HT-29 (cell line): ENCODE data around the gene POP5. TPM values are rescaled to one million over a fixed set of nuclear protein-coding genes. Genes with fewer than 3 reads are reported as not detected.
"Not testable (repeated sequence)": the region's sequence is repeated elsewhere in the genome, so short reads cannot be mapped to it uniquely, and the experiment has no call there.

ENCODE experiments used
- DNase-seq: peaks from one replicate; pipeline ENCODE4 v3.0.0-alpha.2; 2015; ENCODE audit warnings: low spot score
- total RNA-seq: library from RNA; depleted of rRNA; stranded (reverse); fragments of >200 nt; shearing (Covaris generic); gene quantifications from 2 replicates; pipeline ENCODE4 v1.2.3, GENCODE V29; 2014; rRNA removed

Gene POP5, protein sequence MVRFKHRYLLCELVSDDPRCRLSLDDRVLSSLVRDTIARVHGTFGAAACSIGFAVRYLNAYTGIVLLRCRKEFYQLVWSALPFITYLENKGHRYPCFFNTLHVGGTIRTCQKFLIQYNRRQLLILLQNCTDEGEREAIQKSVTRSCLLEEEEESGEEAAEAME
- 61.5 and 70.9 TPM in 2 replicates for total RNA-seq

- DNase-seq: peak; percentile 99
These were observed at the start of gene POP5 for GRCh38 chr12:120580787-120581723. TSS of gene POP5 (minus strand) at chr12:120581402. CDS start at chr12:120581362, 40 bp downstream.

- DNase-seq: no peak
These were observed 49.1 kb upstream of the POP5 start for GRCh38 chr12:120630104-120630892.

- DNase-seq: peak; percentile 37
These were observed 47.7 kb upstream of the POP5 start for GRCh38 chr12:120628919-120629318.

GRCh38 chr12:120625557-120626419 is 44.6 kb upstream of the POP5 start:
- DNase-seq: no peak

DNA sequence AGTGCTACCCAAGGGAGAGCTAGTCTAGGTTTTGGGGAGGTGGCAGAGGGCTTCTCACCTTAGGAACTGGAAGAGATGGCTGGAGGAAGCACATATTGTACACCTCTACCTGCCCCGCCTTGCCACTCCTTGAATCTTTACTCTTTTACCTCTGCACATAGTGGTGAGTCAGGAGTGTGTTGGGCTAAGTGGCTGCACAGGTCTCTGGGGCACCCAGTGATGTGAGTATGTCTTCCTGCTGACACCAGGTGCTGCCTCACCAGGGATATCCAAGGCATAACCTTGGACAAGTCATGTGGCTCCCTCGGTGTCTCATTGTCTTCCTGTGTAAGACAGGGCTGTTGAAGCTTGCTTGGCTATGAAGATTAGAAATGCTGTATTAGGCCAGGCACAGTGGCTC is 39.4 kb upstream of the POP5 start:
- DNase-seq: peak; percentile 54

DNA sequence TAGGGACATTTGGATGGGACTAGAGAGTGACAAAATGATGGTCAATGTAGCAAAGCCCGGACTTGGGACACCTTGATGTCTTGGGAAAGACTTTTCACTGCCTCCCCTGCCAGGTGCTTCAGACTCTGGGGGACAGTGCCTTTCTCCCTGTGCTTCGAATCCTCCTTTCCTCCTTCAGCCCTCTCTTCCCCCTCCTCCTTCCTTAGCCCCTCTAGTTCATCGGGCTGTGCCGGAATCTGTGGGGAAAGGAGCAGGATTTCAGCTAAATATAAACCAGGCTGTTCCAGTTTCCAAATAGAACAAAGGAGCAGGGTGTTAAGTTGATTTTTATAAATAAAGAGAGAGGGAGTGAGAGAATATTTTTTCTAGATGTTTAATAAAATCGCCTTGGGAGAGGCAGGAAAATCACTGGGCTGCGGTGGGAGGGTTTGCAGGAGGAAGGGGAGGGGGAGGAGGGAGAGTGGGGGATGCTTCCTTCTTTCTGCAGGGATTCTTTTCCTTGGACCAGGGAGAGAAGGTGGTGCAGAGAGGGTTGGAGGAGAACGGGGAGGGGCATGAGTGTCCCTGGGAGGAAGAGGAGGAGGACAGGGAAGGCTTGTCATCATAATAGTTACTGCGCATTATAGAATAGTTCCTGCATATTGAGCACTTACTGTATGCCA is 37.9 kb upstream of the POP5 start:
- DNase-seq: no peak

DNA sequence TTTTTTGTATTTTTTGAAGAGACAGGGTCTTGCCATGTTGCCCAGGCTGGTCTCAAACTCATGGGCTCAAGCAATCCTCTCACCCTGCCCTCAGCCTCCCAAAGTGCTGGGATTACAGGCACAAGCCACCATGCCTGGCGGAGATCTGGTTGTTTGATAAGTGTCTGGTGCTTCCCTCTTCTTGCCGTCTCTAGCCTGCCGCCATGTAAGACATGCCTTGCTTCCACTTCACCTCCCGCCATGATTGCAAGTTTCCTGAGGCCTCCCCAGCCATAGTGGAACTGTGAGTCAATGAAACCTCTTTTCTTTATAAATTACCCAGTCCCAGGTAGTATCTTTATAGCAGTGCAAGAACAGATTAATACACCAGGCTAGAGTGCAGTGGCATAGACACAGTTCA is 36.6 kb upstream of the POP5 start:
- DNase-seq: not testable (repeated sequence)

- not testable (repeated sequence) for DNase-seq
These were observed 36.0 kb upstream of the POP5 start for GRCh38 chr12:120617193-120617592.

GRCh38 chr12:120614848-120615247 is 33.6 kb upstream of the POP5 start:
- DNase-seq: no peak

DNA sequence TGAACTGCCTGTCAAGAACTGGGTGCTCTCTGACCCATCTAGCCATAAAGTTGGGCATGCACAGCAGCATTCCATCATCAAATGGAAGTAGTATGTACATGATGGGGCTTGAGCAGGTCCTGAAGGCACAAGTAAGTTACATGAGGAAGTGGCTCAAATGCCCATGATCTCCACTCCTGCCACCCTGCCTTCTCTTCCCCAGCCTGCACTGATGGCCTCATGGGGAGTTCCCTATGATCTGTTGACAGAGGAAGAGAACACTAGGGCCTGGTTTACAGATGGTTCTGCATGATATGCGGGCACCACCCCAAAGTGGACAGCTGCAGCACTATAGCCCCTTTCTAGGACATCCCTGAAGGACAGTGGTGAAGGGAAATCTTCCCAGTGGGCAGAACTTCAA is 30.3 kb upstream of the POP5 start:
- DNase-seq: not testable (repeated sequence)

GRCh38 chr12:120610560-120610959 is 29.4 kb upstream of the POP5 start:
- DNase-seq: no peak

DNA sequence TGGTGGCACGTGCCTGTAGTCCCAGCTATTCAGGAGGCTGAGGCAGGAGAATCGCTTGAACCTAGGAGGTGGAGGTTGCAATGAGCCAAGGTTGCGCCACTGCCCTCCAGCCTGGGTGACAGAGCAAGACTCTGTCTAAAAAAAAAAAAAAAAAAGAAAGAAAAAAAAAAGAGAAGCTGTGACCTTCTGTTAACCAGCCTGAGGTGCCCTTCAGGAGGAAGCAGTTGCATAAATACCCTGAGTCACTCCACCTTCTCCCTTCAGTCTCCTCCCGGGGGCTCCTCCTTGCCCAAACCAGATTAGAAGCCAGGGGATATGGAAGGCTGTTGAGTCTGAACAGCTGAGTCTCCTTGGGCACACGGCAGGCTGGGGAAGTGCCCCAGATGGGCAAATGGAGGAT is 21.2 kb upstream of the POP5 start:
- DNase-seq: not testable (repeated sequence)

DNA sequence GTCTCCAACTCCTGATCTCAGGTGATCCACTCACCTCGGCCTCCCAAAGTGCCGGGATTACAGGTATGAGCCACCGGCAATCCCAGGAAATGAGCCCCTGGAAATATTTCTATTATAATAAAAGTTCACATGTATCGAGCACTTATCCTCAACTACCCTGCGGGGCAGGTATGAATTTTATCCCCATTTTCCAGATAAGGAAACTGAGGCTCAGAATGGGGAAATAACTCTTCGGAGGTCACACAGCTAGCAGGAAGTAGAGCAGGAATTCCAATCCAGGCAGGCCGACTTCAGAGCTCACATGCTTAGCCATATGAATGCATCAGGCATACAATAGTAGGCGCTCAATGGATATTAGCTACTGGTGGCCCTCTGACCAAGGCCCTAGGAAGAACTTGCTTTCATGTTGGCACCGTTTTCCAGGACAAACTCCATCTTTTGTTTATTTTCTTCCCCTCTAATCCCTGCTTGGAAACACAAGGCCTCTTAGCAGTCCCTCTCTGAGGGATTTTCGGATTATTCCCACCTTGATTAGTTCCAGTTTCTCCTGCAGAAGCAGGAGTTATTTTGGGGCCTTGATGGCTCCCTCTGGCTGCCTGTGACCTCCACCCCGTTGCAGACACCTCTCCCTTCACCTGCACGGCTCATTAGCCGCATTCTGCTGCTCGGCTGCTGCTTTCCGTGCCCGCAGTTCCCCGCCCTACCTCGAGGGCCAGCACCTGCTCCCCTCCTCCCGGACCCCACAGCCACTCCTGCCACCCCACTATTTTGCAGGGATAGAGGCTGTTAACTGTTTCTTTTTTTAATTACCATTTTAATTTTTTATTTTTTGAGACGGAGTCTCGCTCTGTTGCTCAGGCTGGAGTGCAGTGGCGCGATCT is 18.7 kb upstream of the POP5 start:
- DNase-seq: no peak

- no peak for DNase-seq
These were observed 17.7 kb upstream of the POP5 start for GRCh38 chr12:120598674-120599463.

- DNase-seq: no peak
These were observed 16.7 kb upstream of the POP5 start for GRCh38 chr12:120597861-120598260.

DNA sequence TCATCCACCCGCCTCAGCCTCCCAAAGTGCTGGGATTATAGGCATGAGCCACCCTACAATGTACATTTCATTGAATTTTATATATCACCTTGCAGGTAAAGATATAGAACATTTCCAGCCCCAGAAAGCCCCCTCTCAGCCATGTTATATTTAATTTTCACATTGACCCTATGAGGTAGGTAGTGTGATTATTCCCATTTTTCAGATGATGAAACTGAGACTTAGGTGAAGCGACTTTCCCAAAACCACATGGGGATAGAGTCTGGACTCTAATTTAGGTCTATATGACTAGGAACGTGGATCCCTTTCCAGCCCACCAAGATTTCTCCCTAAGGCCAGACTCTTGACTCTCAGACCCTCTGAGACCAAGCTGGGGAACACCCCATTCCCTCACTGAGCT is 15.7 kb upstream of the POP5 start:
- no peak for DNase-seq

DNA sequence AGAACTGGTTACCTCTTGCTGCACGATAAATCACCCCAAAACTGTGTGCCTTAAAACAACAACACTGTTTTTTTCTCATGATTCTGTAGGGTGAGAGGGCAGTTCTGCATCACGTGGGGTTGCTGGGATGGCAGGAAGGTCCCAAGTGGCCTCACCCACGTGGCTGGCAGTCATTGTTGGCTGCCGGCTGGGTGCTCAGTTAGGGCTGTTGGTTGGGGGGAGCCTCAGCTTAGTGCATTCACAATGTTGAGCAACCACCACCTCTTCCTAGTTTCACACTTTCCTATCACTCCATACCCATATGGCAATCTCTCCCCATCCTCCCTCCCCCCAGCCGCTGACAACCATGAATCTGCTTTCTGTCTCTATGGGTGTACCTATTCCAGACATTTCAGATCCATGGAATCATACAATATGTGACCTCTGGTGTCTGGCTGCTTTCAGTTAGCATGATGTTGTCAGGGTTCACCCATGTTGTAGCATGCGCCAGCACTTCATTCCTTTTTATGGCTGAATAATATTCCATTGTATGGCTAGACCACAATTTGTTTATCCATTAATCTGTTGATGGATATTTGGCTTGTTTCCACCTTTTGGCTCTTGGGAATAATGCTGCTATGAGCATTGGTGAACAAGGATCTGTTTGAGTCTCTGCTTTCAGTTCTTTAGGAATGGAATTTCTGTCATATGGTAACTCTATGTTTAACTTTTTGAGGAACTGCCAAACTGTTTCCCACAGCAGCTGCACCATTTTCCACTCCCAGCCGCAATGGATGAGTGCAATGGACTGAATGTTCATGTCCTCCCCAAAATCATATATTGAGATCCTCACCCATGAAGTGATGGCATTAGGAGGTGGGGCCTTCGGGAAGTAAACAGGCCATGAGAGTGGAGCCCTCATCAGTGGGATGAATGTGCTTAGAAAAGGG is 11.2 kb upstream of the POP5 start:
- DNase-seq: no peak
